Measurements from ENCODE around the gene DNAJC8. TPM values are rescaled to one million over a fixed set of nuclear protein-coding genes. Genes with fewer than 3 reads are reported as not detected.

DNAJC8 gene
- total RNA-seq, 4 donors from 2014 or later = 48.3 to 72.2 (median 64.1) TPM

DNA sequence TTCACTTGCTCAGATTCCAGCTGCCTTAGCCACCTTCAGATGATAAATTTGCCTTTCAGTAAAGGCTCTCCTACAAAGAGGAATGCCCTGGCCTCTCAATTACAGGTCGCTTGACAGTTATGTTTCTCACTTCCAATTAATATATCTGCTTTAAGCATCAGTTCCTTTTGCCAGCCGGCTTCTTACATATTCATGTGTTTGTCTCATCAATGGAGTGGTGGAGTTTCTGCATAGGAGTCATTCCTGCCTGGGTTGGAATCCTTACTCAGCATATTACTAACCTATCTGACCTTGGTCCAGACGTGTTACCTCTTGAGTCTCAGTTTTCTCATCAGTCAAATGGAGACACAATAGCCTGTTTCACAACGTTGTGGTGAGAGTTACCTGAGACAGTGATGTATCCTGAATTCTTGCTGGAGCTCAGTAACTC, 17.1 kb upstream of the DNAJC8 start:
- ATAC-seq (ENCODE audit: low FRiP score) (no peak), DNase-seq (ENCODE audit: low spot score) (no peak)
- TF ChIP-seq, protein P1, sequence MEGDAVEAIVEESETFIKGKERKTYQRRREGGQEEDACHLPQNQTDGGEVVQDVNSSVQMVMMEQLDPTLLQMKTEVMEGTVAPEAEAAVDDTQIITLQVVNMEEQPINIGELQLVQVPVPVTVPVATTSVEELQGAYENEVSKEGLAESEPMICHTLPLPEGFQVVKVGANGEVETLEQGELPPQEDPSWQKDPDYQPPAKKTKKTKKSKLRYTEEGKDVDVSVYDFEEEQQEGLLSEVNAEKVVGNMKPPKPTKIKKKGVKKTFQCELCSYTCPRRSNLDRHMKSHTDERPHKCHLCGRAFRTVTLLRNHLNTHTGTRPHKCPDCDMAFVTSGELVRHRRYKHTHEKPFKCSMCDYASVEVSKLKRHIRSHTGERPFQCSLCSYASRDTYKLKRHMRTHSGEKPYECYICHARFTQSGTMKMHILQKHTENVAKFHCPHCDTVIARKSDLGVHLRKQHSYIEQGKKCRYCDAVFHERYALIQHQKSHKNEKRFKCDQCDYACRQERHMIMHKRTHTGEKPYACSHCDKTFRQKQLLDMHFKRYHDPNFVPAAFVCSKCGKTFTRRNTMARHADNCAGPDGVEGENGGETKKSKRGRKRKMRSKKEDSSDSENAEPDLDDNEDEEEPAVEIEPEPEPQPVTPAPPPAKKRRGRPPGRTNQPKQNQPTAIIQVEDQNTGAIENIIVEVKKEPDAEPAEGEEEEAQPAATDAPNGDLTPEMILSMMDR (IDR thresholded peaks at IDR 0.05) = no peak

DNA sequence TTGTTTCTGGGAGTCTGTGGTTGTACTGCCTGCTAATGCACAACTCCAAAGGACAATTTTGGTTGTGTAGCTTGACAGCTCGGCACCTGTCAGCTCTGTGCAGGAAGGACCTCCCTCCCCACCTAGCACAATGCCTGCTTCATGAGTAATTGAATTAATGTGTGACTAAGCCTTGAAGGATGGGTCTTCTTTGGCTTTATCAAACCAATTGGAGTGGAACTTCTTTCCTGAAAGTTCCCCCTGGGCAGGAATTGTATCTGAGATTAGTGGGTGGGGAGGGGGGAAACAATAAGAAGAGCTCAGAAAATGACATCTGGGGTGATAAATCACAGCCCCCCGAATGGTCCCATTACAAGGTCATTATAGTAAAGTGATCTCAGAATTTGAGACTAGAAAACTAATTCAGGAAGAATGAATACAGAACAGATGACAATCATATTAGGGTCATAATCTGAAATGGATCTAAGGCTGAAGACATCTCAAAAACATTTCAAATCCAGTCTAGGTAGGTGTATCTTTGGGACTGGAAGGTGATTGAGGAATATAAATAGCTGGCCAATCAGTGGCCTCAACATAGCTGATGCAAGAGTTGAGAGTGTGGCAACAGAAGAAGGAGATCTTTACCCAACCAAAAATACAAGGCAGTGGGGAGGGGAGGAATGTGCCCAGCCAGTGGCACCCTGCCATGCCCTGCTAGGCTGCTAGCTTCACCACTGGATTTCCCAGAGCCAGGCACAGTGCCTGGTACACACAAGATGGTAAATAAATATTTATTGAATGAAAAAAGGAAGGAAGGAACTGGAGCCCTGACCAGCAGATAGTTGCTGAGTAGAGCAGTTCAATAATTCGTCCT, 16.4 kb upstream of the DNAJC8 start:
- TF ChIP-seq, protein P1 (IDR thresholded peaks at IDR 0.05) = no peak
- no peak for DNase-seq (ENCODE audit: low spot score)
- ATAC-seq (ENCODE audit: low FRiP score) = peak; percentile 53

DNA sequence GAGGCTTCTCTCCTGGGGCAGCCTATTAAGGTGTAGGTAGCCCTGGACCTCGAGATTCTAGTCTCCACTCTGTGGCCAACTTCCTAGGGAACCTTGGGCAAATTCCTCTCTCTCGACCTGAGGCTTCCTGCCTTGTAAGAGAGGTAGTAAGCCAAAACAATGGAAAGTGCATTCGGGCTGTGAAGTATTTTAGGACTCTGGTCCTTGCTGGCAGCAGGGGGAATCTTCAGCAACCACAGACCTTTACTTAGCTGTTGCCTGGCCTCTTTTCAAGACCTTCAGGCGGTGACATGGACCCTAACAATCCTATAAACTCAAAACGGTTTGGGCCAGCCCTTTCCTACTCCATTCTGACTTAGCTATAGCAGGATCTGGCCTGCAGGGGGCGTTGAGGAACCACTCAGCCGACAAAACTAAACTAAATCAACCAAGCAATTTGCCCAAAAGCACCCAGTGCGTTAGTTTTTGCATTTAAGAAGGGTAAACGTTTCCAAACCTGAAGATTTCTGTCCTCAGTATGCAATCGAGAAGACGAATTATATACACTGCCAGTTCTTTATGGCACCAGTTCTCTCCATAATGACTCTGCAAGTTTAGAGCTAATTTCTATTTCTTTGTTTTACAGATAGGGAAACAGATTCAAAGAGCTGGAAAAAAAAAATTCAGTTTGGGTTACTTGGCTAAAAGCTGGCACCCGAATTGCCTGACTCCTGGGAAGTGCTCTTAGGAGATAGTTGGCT, 15.6 kb upstream of the DNAJC8 start:
- peak; percentile 82 for DNase-seq (ENCODE audit: low spot score)
- TF ChIP-seq, protein P1 (IDR thresholded peaks at IDR 0.05) = peak in 1 of 3 donors; percentile 82
- ATAC-seq (ENCODE audit: low FRiP score) = peak; percentile 47

DNA sequence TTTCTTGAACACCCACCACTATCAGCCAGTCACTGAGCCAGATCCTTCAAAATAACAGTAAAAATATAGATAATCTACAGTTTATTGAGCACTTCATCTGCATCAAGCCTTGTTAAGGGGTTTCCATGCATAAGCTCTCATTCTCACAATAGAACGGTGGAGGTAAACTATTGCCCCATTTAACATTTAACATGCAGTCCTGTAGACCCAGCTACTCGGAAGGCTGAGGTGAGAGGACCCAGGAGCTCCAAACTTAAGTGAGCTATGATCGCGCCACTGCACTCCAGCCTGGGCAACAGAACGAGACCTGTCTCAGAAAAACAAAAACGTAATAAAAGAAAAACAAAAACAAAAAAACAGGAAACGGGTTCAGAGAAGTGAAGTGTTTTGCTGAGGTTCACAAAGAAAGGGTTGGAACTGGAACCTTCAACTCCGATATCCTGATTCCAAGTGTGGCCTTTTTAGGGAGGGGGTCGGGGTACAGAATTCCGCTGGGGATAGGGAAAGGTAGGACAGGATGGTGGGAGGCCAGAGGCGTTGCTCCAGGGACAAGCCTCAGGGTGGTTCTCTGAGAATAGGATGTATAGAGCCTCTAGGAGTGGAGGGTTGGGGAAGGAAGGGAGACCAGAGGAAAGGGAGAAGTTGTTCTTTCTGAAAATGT, 14.9 kb upstream of the DNAJC8 start:
- TF ChIP-seq, protein P1 (IDR thresholded peaks at IDR 0.05) = no peak
- DNase-seq (ENCODE audit: low spot score) (no peak), ATAC-seq (ENCODE audit: low FRiP score) (no peak)

DNA sequence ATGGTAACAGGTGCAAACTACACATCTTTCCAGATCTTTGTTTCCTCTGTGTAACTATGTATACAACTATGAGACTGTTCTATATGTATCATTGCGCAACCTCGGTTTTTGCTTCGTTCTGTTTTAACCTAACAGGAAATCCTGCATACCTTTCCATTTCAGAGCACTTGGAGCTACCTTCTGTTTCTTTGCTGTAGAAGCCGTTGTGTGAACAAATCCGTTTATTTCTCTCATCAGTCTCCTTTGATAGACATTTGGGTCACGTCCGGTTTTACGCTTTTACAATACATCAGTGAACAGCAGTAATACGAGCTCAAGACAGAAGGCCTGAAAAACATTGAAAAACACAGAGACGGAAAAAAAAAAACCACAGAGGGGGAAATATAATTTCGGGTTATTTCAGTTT, 13.6 kb upstream of the DNAJC8 start:
- ATAC-seq (ENCODE audit: low FRiP score) = no peak
- DNase-seq (ENCODE audit: low spot score) = no peak

DNA sequence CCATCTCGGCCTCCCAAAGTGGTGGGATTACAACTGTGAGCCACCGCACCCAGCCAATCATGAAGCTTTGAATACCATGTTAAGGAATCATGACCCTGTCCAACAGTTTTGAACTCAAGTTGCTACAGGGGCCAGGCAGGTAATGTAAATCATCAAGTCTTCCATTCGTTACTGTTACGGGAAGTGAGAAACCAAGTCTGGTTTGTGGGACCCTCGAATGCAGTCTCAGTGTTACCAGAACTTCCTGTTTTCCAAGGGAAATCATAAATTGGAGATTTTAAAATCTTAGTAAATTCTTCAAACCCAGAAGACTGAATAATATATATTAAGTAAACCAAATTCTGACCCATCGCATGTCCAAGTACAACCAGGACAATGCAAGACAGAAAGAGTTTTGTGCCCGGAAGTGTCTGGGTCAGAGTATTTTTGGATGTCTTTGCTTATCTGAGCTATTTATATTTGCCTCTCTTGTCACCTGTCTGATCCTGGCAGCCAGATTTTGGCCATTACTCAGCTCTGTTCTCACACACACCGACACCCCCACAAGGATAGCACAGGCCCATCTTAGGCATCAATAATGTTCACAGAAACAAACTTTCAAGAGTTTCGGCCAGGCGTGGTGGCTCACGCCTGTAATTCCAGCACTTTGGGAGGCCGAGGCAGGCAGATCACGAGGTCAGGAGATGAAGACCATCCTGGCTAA, 11.9 kb upstream of the DNAJC8 start:
- ATAC-seq (ENCODE audit: low FRiP score) (no peak), DNase-seq (ENCODE audit: low spot score) (no peak)
- TF ChIP-seq, protein P1 (IDR thresholded peaks at IDR 0.05) = no peak

More for the DNA sequence above, 13.6 kb upstream of the DNAJC8 start:
- TF ChIP-seq, protein P1 (IDR thresholded peaks at IDR 0.05) = no peak
